Measurements from ENCODE around the gene RNU6-7.
A peak's percentile ranks its signal among the peaks of the same experiment; 100 is the strongest.

The RNU6-7 gene

DNA sequence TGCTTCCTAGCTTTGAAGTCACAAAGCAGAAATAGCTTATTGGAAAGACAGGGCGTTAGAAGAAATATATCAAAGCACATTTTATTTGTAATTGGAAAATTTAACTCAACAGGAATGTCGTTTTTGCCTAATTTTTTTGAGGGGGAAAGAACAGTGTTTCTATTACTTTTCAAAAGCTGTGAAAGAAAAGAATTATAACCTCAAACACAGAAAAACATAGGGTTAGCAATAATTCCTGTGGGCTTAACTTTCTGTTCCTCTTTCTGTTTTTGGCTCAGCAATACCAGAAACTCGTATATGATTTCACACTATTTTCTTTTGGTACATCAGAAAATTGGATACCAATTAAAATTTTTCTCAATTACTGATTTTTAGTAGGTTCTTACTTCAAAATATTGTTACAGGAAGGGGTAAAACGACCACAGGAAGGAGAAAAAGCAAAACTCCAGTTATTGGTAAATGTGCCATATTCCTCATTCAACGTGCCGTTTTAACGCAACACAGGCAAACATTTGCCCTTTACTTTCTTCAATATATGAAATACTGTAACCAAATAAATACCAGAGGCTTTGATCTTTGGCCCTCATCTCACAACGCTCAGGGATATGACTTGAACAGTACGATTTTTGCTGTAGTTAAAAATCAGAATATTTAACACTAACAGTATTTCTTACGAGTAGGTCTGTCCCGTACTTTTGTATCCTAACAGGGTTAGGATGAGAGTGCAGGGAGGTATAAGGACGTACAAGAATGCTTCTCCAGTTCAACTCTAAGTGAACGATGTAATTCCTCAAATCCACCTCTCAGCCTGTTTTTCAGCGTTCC lies 1.3 kb upstream of the RNU6-7 start:
- no peaks in the 10 kb centered on the region for H3K27me3 ChIP-seq (replicated peaks; ENCODE audit: control insufficient read depth, insufficient read depth, low read length)
- TF ChIP-seq, protein P1, sequence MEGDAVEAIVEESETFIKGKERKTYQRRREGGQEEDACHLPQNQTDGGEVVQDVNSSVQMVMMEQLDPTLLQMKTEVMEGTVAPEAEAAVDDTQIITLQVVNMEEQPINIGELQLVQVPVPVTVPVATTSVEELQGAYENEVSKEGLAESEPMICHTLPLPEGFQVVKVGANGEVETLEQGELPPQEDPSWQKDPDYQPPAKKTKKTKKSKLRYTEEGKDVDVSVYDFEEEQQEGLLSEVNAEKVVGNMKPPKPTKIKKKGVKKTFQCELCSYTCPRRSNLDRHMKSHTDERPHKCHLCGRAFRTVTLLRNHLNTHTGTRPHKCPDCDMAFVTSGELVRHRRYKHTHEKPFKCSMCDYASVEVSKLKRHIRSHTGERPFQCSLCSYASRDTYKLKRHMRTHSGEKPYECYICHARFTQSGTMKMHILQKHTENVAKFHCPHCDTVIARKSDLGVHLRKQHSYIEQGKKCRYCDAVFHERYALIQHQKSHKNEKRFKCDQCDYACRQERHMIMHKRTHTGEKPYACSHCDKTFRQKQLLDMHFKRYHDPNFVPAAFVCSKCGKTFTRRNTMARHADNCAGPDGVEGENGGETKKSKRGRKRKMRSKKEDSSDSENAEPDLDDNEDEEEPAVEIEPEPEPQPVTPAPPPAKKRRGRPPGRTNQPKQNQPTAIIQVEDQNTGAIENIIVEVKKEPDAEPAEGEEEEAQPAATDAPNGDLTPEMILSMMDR (IDR thresholded peaks at IDR 0.05; ENCODE audit: insufficient read depth, low read length, poor library complexity, severe bottlenecking), result no peak
- H3K4me3 ChIP-seq (replicated peaks; ENCODE audit: low read depth, low read length), result peak overlapping the region; percentile 69
- DNase-seq (ENCODE audit: extremely low read depth, insufficient read length), result peak; percentile 46
- no peaks in the 10 kb centered on the region for H3K36me3 ChIP-seq (ENCODE audit: control insufficient read depth, insufficient read depth, low read length)

DNA sequence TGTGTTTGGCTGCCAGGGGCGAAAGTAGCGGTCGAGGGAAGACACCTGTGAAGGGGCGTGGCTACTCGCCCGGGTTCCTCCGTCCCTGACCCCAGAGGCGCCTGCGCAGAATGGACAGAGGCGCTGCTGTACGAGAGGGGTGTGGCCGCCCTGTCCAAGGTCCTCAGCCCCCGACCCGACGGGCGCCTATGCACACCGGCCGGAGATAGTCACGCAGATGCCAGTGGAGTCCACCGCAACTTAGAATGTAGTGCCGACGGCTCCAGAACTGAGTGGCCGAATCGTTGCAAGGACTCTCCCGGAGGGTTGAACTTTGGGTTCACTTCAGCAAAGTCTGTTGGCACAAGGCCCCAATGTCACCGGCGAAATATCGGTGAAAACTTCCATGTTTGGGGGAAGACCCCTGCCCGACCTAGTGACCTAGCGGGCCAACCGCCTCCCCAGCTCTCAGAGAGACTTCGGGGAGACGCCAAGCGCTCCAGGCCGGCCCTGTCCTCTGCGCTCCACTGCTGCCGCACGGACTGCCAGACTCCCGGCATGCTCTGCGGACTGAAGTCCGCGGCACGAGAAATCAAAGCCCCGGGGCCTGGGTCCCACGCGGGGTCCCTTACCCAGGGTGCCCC lies 541 bp upstream of the RNU6-7 start:
- H3K36me3 ChIP-seq (ENCODE audit: control insufficient read depth, insufficient read depth, low read length), result no peaks in the 10 kb centered on the region
- TF ChIP-seq, protein P1 (IDR thresholded peaks at IDR 0.05; ENCODE audit: insufficient read depth, low read length, poor library complexity, severe bottlenecking), result no peak
- no peaks in the 10 kb centered on the region for H3K27me3 ChIP-seq (replicated peaks; ENCODE audit: control insufficient read depth, insufficient read depth, low read length)
- peak; percentile 85 for DNase-seq (ENCODE audit: extremely low read depth, insufficient read length)
- peak overlapping the region; percentile 69 for H3K4me3 ChIP-seq (replicated peaks; ENCODE audit: low read depth, low read length)

DNA sequence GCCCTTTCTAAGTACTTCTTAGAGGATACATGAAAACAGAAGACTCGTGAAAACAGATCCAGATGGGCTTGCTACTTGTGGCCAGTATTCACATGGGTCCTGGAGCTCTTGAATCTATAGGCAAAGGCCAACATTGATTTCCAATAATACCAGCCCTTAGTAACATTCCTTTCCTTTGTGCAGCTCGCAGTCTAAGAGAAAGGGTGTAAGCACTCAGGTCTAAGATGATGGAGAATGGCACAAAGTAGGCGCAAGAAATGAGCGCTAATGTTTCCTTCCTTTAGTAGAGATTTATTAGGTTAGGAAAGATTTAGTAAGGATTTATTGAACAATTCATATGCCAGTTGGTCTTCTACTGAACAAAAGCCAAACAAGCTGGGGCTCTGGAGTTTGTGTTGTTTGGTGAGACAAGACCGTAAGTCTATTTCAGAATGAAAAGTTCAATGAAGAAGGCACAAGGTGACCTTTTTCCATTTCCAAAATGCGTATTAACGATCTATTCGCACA lies 699 bp downstream of the RNU6-7 start:
- Histone ChIP-seq H3K4me3 (replicated peaks; ENCODE audit: low read depth, low read length) (peak overlapping the region; percentile 69), H3K36me3 (ENCODE audit: control insufficient read depth, insufficient read depth, low read length) (no peaks in the 10 kb centered on the region), H3K27me3 (replicated peaks; ENCODE audit: control insufficient read depth, insufficient read depth, low read length) (no peaks in the 10 kb centered on the region)
- TF ChIP-seq, protein P1 (IDR thresholded peaks at IDR 0.05; ENCODE audit: insufficient read depth, low read length, poor library complexity, severe bottlenecking), result no peak
- no peak for DNase-seq (ENCODE audit: extremely low read depth, insufficient read length)

DNA sequence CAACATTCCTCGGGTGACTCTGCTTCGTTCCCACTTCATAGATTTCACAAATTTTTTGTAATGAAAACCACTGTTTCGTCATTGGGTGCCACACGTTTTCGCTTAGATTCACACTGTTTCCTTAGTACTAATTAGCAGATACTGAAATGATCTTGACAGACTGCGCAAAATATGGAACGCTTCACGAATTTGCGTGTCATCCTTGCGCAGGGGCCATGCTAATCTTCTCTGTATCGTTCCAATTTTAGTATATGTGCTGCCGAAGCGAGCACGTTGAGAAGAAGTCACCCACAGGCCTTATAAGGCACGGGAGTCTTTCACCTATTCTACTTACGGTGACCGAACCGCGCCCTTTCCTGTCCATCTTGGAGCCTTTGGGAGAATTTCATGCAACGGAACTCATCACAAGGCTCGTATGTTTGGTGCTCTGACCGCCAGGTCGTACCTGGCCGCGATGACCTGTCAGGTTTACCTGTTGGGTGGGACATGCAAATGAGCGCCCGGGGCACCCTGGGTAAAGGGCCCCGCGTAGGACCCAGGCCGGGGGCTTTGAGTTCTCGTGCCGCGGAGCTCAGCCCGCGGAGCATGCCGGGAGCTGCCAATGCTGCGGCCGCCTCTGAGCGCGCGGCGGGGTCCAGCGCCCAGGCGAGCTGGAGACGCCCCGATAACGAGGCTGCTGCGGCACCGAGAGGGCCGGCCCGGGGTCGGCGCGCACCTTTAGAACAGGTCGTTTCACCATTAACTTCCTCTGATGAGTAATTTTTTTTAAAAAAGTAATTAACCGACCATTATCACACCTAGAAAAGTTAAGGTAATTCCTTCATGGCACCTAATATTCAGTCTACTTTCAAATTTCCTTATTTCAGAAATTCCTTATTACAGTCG lies 1.4 kb downstream of the RNU6-7 start, which contains the start of gene RNU6-8:
Gene RNU6-8 (minus strand): TSS at position 272 of the 885 bp plus-strand sequence.
- TF ChIP-seq, protein P1 (IDR thresholded peaks at IDR 0.05; ENCODE audit: insufficient read depth, low read length, poor library complexity, severe bottlenecking), result no peak
- Histone ChIP-seq H3K36me3 (ENCODE audit: control insufficient read depth, insufficient read depth, low read length) (no peaks in the 10 kb centered on the region), H3K4me3 (replicated peaks; ENCODE audit: low read depth, low read length) (peak within 1 kb of the TSS; percentile 69), H3K27me3 (replicated peaks; ENCODE audit: control insufficient read depth, insufficient read depth, low read length) (no peaks in the 10 kb centered on the region)
- peak; percentile 87 for DNase-seq (ENCODE audit: extremely low read depth, insufficient read length)

DNA sequence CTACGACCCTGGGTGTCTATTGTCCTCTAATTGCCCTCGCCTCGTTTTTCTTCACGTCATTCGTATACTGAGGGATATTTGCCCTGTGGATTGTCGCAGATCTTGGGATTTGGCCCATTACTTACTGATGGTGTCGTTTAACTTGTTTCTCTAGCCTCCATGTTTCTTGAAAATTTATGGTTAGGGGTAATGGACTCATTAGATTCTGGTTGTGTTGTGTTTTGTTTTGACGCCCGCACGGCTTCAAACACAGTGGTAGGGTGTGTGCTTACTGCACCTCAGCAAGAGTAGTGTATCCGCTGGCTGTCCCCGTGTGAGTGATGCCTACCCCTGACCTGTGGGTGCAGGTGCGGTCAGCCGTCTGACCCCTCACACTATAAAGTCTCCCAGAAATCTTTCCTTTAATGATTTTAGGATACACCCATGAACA lies 2.1 kb downstream of the RNU6-7 start:
- Histone ChIP-seq H3K27me3 (replicated peaks; ENCODE audit: control insufficient read depth, insufficient read depth, low read length) (no peaks in the 10 kb centered on the region), H3K36me3 (ENCODE audit: control insufficient read depth, insufficient read depth, low read length) (no peaks in the 10 kb centered on the region), H3K4me3 (replicated peaks; ENCODE audit: low read depth, low read length) (peak overlapping the region; percentile 65)
- TF ChIP-seq, protein P1 (IDR thresholded peaks at IDR 0.05; ENCODE audit: insufficient read depth, low read length, poor library complexity, severe bottlenecking), result no peak
- peak; percentile 36 for DNase-seq (ENCODE audit: extremely low read depth, insufficient read length)

Data from GM06990 (cell line).